H1 (cell line): Measurements from ENCODE around the gene RBM4. TPM values are rescaled to one million over a fixed set of nuclear protein-coding genes. Genes with fewer than 3 reads are reported as not detected.

Experiments
- CTCF ChIA-PET: fragments of 300-600 bp; sonication (Branson Sonifier 250); formaldehyde crosslinking; loops from one replicate; lab custom pipeline; 2021; ENCODE audit not compliant: partially characterized antibody; lab: Charles Lee
- POLR2A ChIA-PET: fragments of 300-600 bp; sonication (Branson Sonifier 250); formaldehyde crosslinking; loops from one replicate; lab custom pipeline; 2021; ENCODE audit warnings: inconsistent platforms; ENCODE audit not compliant: partially characterized antibody; lab: Charles Lee
- DNase-seq, 2 experiments: peaks; one replicate each; pipeline versions ENCODE4 v3.0.0 to v3.0.0-alpha.2; 2010 to 2022; ENCODE audit warnings: low spot score in 2 of 2, low read depth in 1 of 2, mixed read lengths in 1 of 2
- FAIRE-seq: peaks from 2 replicates; lab custom pipeline; 2011; peaks lifted over from hg19 to GRCh38; lab: Jason Lieb, UNC
- H2AFZ ChIP-seq: 2 replicates; pipeline ENCODE4 v1.8.1; 2012; ENCODE audit warnings: low read length, inconsistent platforms
- H2AK5ac ChIP-seq: 2 replicates; pipeline ENCODE4 v1.6.1; 2013; ENCODE audit warnings: low read depth, low read length
- H2BK120ac ChIP-seq: replicated peaks from 2 replicates; pipeline ENCODE3; 2013; ENCODE audit warnings: low read depth, low read length, inconsistent platforms
- H2BK12ac ChIP-seq: 2 replicates; pipeline ENCODE4 v1.6.1; 2013; ENCODE audit warnings: low read depth, low read length
- H2BK15ac ChIP-seq: 2 replicates; pipeline ENCODE4 v1.6.1; 2013; ENCODE audit warnings: low read length
- H2BK20ac ChIP-seq: 2 replicates; pipeline ENCODE4 v1.6.1; 2013; ENCODE audit warnings: low read length
- H2BK5ac ChIP-seq: 2 replicates; pipeline ENCODE4 v1.6.1; 2013; ENCODE audit warnings: low read depth, low read length
- H3K14ac ChIP-seq: 2 replicates; pipeline ENCODE4 v1.6.1; 2013; ENCODE audit warnings: inconsistent platforms; ENCODE audit not compliant: insufficient read length
- H3K18ac ChIP-seq: 2 replicates; pipeline ENCODE4 v1.6.1; 2013; ENCODE audit warnings: low read length; ENCODE audit errors: extremely low read depth
- H3K23ac ChIP-seq: 2 replicates; pipeline ENCODE4 v1.6.1; 2013; ENCODE audit warnings: inconsistent platforms; ENCODE audit not compliant: insufficient read length
- H3K23me2 ChIP-seq: 2 replicates; pipeline ENCODE4 v1.6.1; 2013; ENCODE audit warnings: low read depth, low read length
- H3K27ac ChIP-seq: 2 replicates; pipeline ENCODE4 v1.6.1; 2011; ENCODE audit warnings: low read depth, low read length, inconsistent platforms
- H3K27me3 ChIP-seq, 4 experiments: replicated peaks in 1 of 4; 1 replicate in 1 of 4; 2 replicates in 3 of 4; pipeline versions ENCODE4 v1.6.1 to v1.8.1; 2011 to 2013; ENCODE audit warnings: low read length in 3 of 4, mild to moderate bottlenecking in 3 of 4, inconsistent platforms in 2 of 4, mixed read lengths in 2 of 4, moderate library complexity in 1 of 4; ENCODE audit not compliant: control insufficient read depth in 3 of 4, insufficient read depth in 3 of 4; ENCODE audit errors: extremely low read depth in 1 of 4
- H3K36me3 ChIP-seq, 4 experiments: 2 replicates each; pipeline versions ENCODE4 v1.6.1 to v1.8.1; 2011 to 2013; ENCODE audit warnings: mild to moderate bottlenecking in 4 of 4, low read length in 3 of 4, moderate library complexity in 2 of 4, control low read depth in 1 of 4, inconsistent platforms in 1 of 4; ENCODE audit not compliant: insufficient read depth in 4 of 4, control insufficient read depth in 2 of 4
- H3K4ac ChIP-seq: replicated peaks from 2 replicates; pipeline ENCODE3; 2013; ENCODE audit warnings: low read length, low read depth, mixed read lengths, inconsistent platforms; ENCODE audit not compliant: insufficient read length
- H3K4me1 ChIP-seq, 4 experiments: replicated peaks in 1 of 4; 1 replicate in 1 of 4; 2 replicates in 3 of 4; pipeline versions ENCODE4 v1.6.1 to v1.8.1; 2011 to 2013; ENCODE audit warnings: low read length in 3 of 4, inconsistent platforms in 2 of 4, mixed read lengths in 1 of 4; ENCODE audit not compliant: insufficient read depth in 4 of 4, control insufficient read depth in 3 of 4
- H3K4me2 ChIP-seq, 2 experiments: 2 replicates each; pipeline versions ENCODE4 v1.6.1 to v1.8.1; 2011 to 2013; ENCODE audit warnings: low read depth in 2 of 2, low read length in 2 of 2, control low read depth in 1 of 2, inconsistent platforms in 1 of 2, mild to moderate bottlenecking in 1 of 2; ENCODE audit not compliant: insufficient read depth in 1 of 2
- H3K4me3 ChIP-seq, 4 experiments: fragments of 200-600, 300-600 bp in 1 of 4; sonication (generic), shearing (Covaris generic), sonication (Bioruptor Twin) in 1 of 4; 2 replicates each; pipeline versions ENCODE4 v1.5.1 to v1.8.1; 2011 to 2016; ENCODE audit warnings: low read length in 4 of 4, low read depth in 3 of 4, control low read depth in 2 of 4, inconsistent platforms in 2 of 4, mild to moderate bottlenecking in 2 of 4, mixed read lengths in 1 of 4, moderate library complexity in 1 of 4; ENCODE audit not compliant: insufficient read depth in 2 of 4; ENCODE audit errors: extremely low read depth in 1 of 4
- H3K56ac ChIP-seq: replicated peaks from 2 replicates; pipeline ENCODE3; 2013; ENCODE audit warnings: low read depth, mild to moderate bottlenecking, mixed read lengths, low read length, inconsistent platforms; ENCODE audit not compliant: insufficient read length
- H3K79me1 ChIP-seq: 2 replicates; pipeline ENCODE4 v1.6.1; 2013; ENCODE audit warnings: low read depth, low read length, control low read depth
- H3K79me2 ChIP-seq, 2 experiments: 2 replicates each; pipeline versions ENCODE4 v1.6.1 to v1.8.1; 2012 to 2013; ENCODE audit warnings: low read length in 2 of 2, mild to moderate bottlenecking in 2 of 2, inconsistent platforms in 1 of 2; ENCODE audit not compliant: insufficient read depth in 2 of 2, control insufficient read depth in 1 of 2
- H3K9ac ChIP-seq, 4 experiments: replicated peaks in 1 of 4; 1 replicate in 1 of 4; 2 replicates in 3 of 4; pipeline versions ENCODE4 v1.6.1 to v1.8.1; 2011 to 2013; ENCODE audit warnings: low read depth in 3 of 4, low read length in 3 of 4, control low read depth in 2 of 4, mild to moderate bottlenecking in 2 of 4, moderate library complexity in 2 of 4, inconsistent platforms in 1 of 4; ENCODE audit errors: extremely low read depth in 1 of 4
- H3K9me3 ChIP-seq, 2 experiments: 2 replicates each; pipeline versions ENCODE4 v1.6.1 to v1.8.1; 2012 to 2013; ENCODE audit warnings: mild to moderate bottlenecking in 2 of 2, moderate library complexity in 2 of 2, control low read depth in 1 of 2, inconsistent platforms in 1 of 2, low read depth in 1 of 2, low read length in 1 of 2, mixed read lengths in 1 of 2; ENCODE audit not compliant: insufficient read depth in 2 of 2
- H4K20me1 ChIP-seq, 2 experiments: replicated peaks in 1 of 2; 2 replicates each; pipeline versions ENCODE3 to v1.8.1; 2011 to 2013; ENCODE audit warnings: inconsistent platforms in 2 of 2, low read length in 2 of 2, mild to moderate bottlenecking in 1 of 2; ENCODE audit not compliant: insufficient read depth in 2 of 2, control insufficient read depth in 1 of 2
- H4K5ac ChIP-seq: 2 replicates; pipeline ENCODE4 v1.6.1; 2013; ENCODE audit warnings: low read length, low read depth, mixed read lengths, inconsistent platforms; ENCODE audit not compliant: insufficient read length
- H4K8ac ChIP-seq: 2 replicates; pipeline ENCODE4 v1.8.0; 2013; ENCODE audit warnings: mild to moderate bottlenecking, moderate library complexity, low read length, inconsistent platforms; ENCODE audit not compliant: insufficient read depth; ENCODE audit errors: extremely low read depth
- H4K91ac ChIP-seq: replicated peaks from 2 replicates; pipeline ENCODE3; 2013; ENCODE audit warnings: low read length, mixed read lengths, inconsistent platforms; ENCODE audit not compliant: insufficient read length
- BACH1 ChIP-seq: IDR thresholded peaks from 2 replicates; pipeline ENCODE4 v1.6.1; 2012; ENCODE audit warnings: low read length, improper control_type of control experiment
- CHD1 ChIP-seq: IDR thresholded peaks from 2 replicates; pipeline ENCODE4 v1.6.1; 2012; ENCODE audit warnings: low read depth, low read length, improper control_type of control experiment
- EP300 ChIP-seq, 2 experiments: IDR thresholded peaks; 1 replicate in 1 of 2; 2 replicates in 1 of 2; pipeline ENCODE4 v1.6.1; 2011 to 2012; ENCODE audit warnings: low read depth in 2 of 2, low read length in 2 of 2, mild to moderate bottlenecking in 2 of 2, borderline replicate concordance in 1 of 2, inconsistent platforms in 1 of 2, moderate library complexity in 1 of 2
- HDAC2 ChIP-seq, 2 experiments: fragments of 300-600 bp in 1 of 2; sonication (generic) in 1 of 2; IDR thresholded peaks; 2 replicates each; pipeline ENCODE4 v1.6.1; 2011 to 2012; ENCODE audit warnings: low read depth in 2 of 2, low read length in 2 of 2, mild to moderate bottlenecking in 2 of 2, moderate library complexity in 2 of 2, borderline replicate concordance in 1 of 2, inconsistent platforms in 1 of 2
- HDAC6 ChIP-seq: IDR thresholded peaks from one replicate; pipeline ENCODE4 v1.7.1; 2012; ENCODE audit warnings: low read depth, mild to moderate bottlenecking, inconsistent platforms, low read length, moderate library complexity
- JUN ChIP-seq: IDR thresholded peaks from 2 replicates; pipeline ENCODE4 v1.6.1; 2011; ENCODE audit warnings: low read depth, mild to moderate bottlenecking, improper control_type of control experiment, low read length
- TBP ChIP-seq: IDR thresholded peaks from 2 replicates; pipeline ENCODE4 v1.6.1; 2011; ENCODE audit warnings: low read depth, low read length, improper control_type of control experiment
- WGBS, 2 experiments: shearing (Covaris generic) in 1 of 2; methylation state at CpG; one replicate each; pipeline versions ENCODE4 v1.1.6 to v1.1.7; 2013 to 2015; ENCODE audit warnings: low lambda C conversion rate in 2 of 2, mixed read lengths in 2 of 2, inconsistent platforms in 1 of 2, low coverage in 1 of 2, missing lambda C conversion rate in 1 of 2; ENCODE audit not compliant: insufficient replicate concordance in 2 of 2, insufficient coverage in 1 of 2, insufficient read length in 1 of 2; ENCODE audit errors: extremely low coverage in 1 of 2, missing lambda C conversion rate in 1 of 2; 5-methylcytosine and 5-hydroxymethylcytosine counted together
- polyA plus RNA-seq, 7 experiments: library from polyadenylated mRNA; depleted of rRNA in 3 of 7; stranded (reverse) in 5 of 7; unstranded in 2 of 7; fragments of >200 nt in 5 of 7; fragments of 200-250 nt in 2 of 7; gene quantifications; 1 replicate in 5 of 7; 2 replicates in 1 of 7; 4 replicates in 1 of 7; pipeline versions ENCODE4 v1.2.1 to v1.2.3, GENCODE V29; 2011 to 2013; ENCODE audit warnings: missing spikeins in 2 of 7, mixed read lengths in 2 of 7
- total RNA-seq: library from RNA; stranded (reverse); fragmentation: NEBNext Ultra II Directional; extraction: Animal tissue kit (Norgen Biotek cat#: 25700); gene quantifications from 2 replicates; pipeline ENCODE4 v1.2.1, GENCODE V29; 2021

The RBM4 gene
- total and polyA plus RNA-seq, 2 of the 8 experiments (the other 6 are each of a cell fraction or from before 2014, with no cell fraction given) = 192 to 330 TPM

- H3K79me1 ChIP-seq = peaks cover 21% of the 10 kb centered on the region
- FAIRE-seq (no peak), DNase-seq (no peak)
- no peak overlapping the region for H4K91ac ChIP-seq
- no peak overlapping the region for H3K4me2 ChIP-seq
- H3K14ac ChIP-seq = no peak overlapping the region
- H3K23ac ChIP-seq = no peak overlapping the region
- TF ChIP-seq BACH1 (no peak), HDAC2 (IDR thresholded peaks at IDR 0.05; ENCODE audit: borderline replicate concordance in 1 of 2, low read depth in 2 of 2, low read length in 2 of 2) (no peak), JUN (no peak), HDAC6 (no peak), EP300 (IDR thresholded peaks at IDR 0.05; ENCODE audit: borderline replicate concordance in 1 of 2, low read depth in 2 of 2, low read length in 2 of 2) (no peak), TBP (no peak), CHD1 (no peak)
- no peak overlapping the region for H4K8ac ChIP-seq
- H2AK5ac ChIP-seq = no peak overlapping the region
- H3K4ac ChIP-seq = no peak overlapping the region
- H2BK5ac ChIP-seq = no peak overlapping the region
- WGBS, 2 experiments = 97% methylated on average over 2 of the region's 2 CpGs; no CpG with 5 or more reads in 1 of the 2 experiments
- peaks cover 10 to 23% of the 10 kb centered on the region in 2 experiments for H4K20me1 ChIP-seq
- H2BK20ac ChIP-seq = no peak overlapping the region
- CTCF ChIA-PET = interaction anchor here (1.2 to 1.5 kb wide), 3 partner anchors 11 to 53 kb away, joined by 3 to 4 read pairs (median 4); no protein-coding TSS in a partner anchor
- no peak overlapping the region for H3K27ac ChIP-seq
- H4K5ac ChIP-seq = no peak overlapping the region
- no peaks in the 10 kb centered on the region for H3K9me3 ChIP-seq
- H2BK15ac ChIP-seq = no peak overlapping the region
- H3K4me3 ChIP-seq = no peak overlapping the region
- H2AFZ ChIP-seq = no peak overlapping the region
- H2BK12ac ChIP-seq = no peak overlapping the region
- H3K9ac ChIP-seq = no peak overlapping the region
- H3K4me1 ChIP-seq = peaks cover 0 to 3% (median 2%) of the 10 kb centered on the region in 4 experiments; a peak in 5 of 7 replicates
- no peak overlapping the region for H2BK120ac ChIP-seq
- POLR2A ChIA-PET = interaction anchor here (0.6 to 66.2 kb wide), 4 partner anchors 10 to 86 kb away, joined by 3 to 2165 read pairs (median 1084); partner anchors contain the start of genes ACTN3, CCDC87, CCS and RBM14
- no peaks in the 10 kb centered on the region; the same call in 1 of the 2 replicates for H3K23me2 ChIP-seq
- no peaks in the 10 kb centered on the region for H3K27me3 ChIP-seq
- peaks cover 11 to 79% of the 10 kb centered on the region in 2 experiments for H3K79me2 ChIP-seq
- no peak overlapping the region for H3K18ac ChIP-seq
- H3K56ac ChIP-seq = no peak overlapping the region
- peaks cover 17 to 54% (median 33%) of the 10 kb centered on the region in 4 experiments for H3K36me3 ChIP-seq
These were observed 5.6 kb upstream of the RBM4 start for GRCh38 chr11:66632952-66633351.
